ENCODE data around the gene EHD1.

EHD1 gene

DNA sequence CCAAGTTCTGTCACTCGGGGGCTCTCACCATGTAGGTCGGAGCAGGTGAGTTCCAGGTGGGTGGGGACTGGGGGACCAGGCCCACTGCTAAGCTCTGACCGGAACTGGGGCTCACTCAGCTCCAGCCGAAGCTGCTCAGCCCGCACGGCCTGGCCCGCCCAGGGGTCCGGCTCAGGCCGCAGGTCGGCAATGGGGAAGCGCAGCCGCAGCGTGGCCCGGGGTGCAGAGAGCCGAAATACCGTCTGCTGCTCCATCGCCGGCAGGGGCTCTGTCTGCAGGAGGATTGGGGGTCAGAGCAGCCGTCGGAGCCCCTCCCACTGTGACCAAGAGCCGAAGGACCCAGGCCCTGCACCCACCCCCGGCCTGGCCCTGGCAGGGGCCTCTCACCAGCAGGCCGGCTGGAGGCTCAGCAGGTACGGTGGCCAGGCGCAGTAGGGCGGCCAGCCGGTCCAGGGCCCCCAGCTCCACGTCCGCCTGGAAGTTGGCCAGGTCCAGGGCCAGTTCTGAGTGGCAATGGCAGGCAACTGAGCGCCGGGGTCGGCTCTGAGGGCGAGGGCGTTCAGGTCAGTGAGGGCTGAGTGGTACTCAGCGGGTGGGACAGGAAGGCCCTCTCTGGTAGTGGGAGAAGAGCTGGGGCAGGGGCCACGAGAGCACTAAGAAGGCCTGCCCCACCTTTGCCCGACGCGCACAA is 31.4 kb upstream of the EHD1 start:
- DNase-seq = no peak

GRCh38 chr11:64908766-64909165 is 30.3 kb upstream of the EHD1 start:
- DNase-seq = no peak

- DNase-seq = no peak
Measured at GRCh38 chr11:64906314-64906635, 27.9 kb upstream of the EHD1 start.

GRCh38 chr11:64905516-64906313 is 27.3 kb upstream of the EHD1 start:
- DNase-seq = no peak

GRCh38 chr11:64903291-64903833 is 24.9 kb upstream of the EHD1 start:
- no peak for DNase-seq

- DNase-seq = no peak
Measured at GRCh38 chr11:64902102-64902900, 23.9 kb upstream of the EHD1 start.

DNA sequence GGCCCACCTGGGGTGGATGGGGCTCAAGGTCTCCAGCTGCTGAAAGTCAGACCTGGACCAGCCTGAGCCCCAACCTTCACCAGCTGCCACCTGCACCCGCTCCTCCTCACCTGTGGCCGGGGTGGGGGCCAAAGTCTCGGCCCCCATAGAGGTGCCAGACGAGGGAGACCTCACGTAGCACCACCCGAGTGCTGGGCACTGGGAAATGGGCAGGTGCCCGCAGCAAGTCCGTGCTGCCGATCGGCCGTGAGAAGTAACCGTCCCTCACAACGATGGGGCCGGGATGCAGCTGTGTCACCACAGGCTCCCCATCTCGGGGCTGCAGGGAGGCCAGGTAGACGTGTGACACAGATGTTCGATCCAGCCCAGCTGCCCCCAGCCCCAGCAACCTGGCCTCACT is 22.4 kb upstream of the EHD1 start:
- DNase-seq = no peak

GRCh38 chr11:64900263-64900678 is 21.9 kb upstream of the EHD1 start:
- DNase-seq = no peak

DNA sequence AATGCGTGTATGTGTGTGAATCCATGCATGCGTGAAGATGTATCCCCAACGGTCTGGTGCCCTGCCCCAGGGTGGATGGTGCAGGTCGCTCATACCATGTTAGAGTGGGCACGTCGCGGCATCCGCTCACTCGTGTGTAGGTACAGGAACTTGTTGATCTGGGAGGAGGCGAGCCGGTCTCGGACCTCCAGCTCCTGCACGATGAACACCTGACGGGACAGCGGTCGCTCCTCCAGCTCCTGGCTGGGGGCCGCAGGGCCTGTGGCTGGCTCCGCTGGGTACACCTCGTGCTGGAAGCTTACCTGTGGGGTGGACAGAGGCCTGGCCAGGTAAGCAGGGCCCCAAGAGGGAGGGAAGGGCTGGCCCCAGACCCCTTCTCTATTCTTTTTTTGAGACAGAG is 20.1 kb upstream of the EHD1 start:
- DNase-seq = no peak

DNA sequence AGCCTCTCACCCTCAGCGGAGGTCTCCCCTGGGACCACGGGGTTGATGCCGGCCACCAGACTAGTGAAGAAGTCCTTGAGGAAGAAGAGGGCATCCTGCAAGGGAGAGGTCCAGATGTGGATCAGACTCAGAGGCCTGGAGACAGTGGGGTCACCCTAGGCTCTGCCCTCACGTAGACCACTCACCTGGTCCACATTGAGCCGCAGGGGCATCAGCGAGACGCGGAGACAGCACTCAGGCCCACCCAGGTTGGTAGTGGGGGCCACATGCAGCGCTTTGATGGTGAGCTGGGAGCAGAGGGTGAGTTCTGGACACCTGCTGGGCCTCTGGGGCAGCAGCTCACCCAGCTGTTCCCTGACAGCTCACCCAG is 19.6 kb upstream of the EHD1 start:
- no peak for DNase-seq

DNA sequence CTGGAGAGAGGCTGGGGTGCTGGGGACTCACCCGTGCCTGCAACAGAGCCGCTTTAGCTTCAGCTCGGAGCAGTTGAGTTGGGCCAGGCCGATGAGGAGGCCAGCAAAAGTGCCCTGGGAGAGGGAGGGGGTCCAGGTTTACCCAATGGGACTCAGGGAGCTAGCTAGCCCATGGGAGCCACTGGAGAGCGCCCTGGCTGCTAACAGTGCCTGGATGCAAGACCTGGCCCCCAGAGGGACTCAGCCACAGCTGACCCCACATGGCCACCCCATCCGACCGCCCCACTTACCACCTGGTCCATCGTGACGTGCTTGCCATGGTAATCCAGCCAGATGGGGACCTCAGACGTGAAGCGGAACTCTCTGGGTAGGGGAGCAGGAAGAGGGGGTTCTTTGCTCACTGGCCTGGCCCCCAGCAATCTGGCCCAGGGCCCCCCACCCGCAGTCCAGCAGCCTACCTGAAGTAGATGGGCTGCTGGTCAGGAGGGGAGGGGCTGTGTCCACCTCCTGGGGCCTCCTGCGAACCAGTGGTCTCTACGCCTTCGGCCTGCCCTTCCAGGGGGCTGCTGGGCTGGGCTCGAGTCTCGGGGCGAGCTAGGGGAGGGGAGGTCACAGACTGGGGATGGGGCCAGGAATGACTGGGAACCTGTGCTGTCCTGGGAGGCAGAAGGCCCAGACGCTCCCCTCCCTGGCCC is 19.1 kb upstream of the EHD1 start:
- DNase-seq = no peak

DNA sequence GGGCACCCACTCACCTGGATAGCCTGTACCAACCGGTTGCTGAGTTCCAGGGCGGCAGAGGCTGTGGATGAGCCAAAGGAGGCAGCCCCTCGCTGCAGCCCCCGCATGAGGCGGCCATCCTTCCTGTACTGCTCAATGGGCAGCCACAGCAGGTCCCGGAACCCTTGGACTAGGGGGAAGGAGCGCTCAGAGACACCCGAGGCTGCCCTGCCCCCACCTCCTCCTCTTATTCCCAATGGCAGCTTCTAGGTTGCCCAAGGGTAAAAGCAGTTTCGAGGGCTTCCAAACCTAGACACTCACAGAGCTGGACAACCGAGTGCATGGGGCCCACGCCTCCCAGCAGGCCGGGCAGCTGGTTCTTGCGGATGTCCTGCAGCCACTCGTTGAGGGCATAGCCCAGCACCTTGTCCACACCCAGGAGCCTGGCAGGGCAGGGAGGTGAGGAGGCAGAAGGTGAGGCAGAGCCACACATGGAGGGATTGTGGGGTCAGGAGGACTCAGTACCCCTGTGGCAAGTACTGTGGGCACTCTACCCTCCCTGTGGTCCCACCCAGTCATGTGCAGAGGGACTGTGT is 18.1 kb upstream of the EHD1 start:
- no peak for DNase-seq

DNA sequence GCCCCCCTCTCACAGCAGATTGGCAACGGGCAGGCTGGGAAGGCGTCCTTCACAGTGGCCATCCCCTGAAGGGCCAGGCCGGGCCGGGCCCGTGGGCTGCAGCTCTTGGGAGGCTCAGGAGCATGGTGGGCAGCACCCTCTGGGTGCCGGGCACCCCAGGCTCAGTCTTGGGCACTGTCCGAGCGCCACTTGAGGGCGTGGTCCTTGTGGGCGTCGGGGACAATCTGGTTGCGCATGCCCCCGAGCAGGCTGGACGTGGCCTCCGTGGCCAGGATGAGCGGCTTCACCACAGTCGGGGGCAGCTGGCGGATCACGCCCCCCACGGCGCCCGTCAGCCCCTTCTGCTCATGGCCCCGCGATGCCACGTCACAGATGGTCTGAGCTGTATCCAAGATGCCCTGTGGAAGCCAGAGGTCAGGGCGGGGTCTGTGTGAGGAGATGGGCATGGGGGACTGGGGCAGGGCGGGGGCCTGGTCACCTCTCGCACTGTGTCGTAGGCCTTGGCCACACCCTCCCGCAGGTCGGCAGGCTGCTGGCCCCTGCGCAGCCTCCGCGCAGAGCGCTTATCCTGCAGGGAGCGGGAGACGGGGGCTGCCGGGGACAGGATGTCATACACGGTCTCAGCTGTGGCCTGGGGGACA is 16.5 kb upstream of the EHD1 start:
- no peak for DNase-seq

- DNase-seq = peak; percentile 4
Measured at GRCh38 chr11:64894070-64894811, 15.8 kb upstream of the EHD1 start.

- no peak for DNase-seq
Measured at GRCh38 chr11:64893194-64894069, 15.0 kb upstream of the EHD1 start.

DNA sequence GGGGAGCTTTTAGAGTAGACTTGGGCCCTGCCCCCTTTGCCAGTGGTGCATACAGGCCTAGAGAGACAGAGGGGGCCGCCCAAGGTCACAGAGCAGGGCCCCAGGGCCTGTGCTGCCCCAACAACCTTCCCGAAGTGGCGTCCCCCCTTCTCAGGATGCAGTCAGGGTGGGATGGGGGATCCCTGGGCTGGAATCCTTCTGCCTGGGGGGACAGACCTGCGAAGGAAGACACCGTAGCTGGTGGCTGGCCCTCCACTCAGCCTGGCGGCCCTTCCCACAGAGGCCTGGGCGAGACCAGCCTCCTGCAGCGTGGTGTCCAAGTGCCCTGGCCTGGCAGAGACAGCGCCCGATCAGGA is 14.4 kb upstream of the EHD1 start:
- no peak for DNase-seq

- DNase-seq = no peak
Measured at GRCh38 chr11:64892411-64892831, 14.0 kb upstream of the EHD1 start.

DNA sequence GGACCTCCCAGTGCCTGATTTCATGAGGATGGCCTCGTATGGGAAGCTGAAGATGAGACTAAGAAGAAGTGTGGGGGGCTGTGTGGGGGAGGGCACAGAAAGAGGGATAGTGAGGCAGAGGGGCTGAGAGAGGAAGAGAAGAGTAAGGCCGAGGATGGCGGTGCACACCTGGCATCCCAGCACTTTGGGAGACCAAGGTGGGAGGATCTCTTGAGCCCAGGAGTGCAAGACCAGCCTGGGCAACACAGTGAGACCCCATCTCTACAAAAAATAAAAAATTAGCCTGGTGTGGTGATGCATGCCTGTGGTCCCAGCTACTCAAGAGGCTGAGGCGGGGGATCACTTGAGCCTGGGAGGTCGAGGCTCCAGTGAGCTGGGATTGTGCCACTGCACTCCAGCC is 13.5 kb upstream of the EHD1 start:
- no peak for DNase-seq

- DNase-seq = no peak
Measured at GRCh38 chr11:64891215-64891848, 12.9 kb upstream of the EHD1 start.

- DNase-seq = no peak
Measured at GRCh38 chr11:64890522-64890939, 12.1 kb upstream of the EHD1 start.

All from NCI-H2029 treated with DMSO at 0.1 percent for 48 hours (cell line).